GM12864 (cell line): ENCODE data around the gene NGLY1.

Source experiments
- DNase-seq: peaks from one replicate; pipeline ENCODE4 v3.0.0-alpha.2; 2011; ENCODE audit warnings: low read depth
- H3K4me3 ChIP-seq: 2 replicates; pipeline ENCODE4 v1.5.1; 2011; ENCODE audit warnings: mild to moderate bottlenecking, low read depth, low read length, control low read depth
- CTCF ChIP-seq: IDR thresholded peaks from 2 replicates; pipeline ENCODE4 v1.5.1; 2011; ENCODE audit warnings: low read depth, mild to moderate bottlenecking, moderate library complexity, low read length, control low read depth, inconsistent platforms; ENCODE audit errors: missing control alignments

Gene NGLY1

GRCh38 chr3:25784971-25785370 lies 1.7 kb upstream of the NGLY1 start:
- no peak for DNase-seq
- no peak overlapping the region for H3K4me3 ChIP-seq
- TF ChIP-seq CTCF = no peak

- peak overlapping the region; percentile 70 for H3K4me3 ChIP-seq
- DNase-seq = no peak
- TF ChIP-seq CTCF = no peak
Measured at GRCh38 chr3:25783661-25784512, 644 bp upstream of the NGLY1 start.

- peak overlapping the region; percentile 78 for H3K4me3 ChIP-seq
- no peak for DNase-seq
- no peak for TF ChIP-seq CTCF
Measured at GRCh38 chr3:25782636-25782937, 656 bp downstream of the NGLY1 start.

- DNase-seq = peak; percentile 72
- H3K4me3 ChIP-seq = peak overlapping the region; percentile 78
- TF ChIP-seq CTCF = no peak
Measured at GRCh38 chr3:25781758-25782594, 1.3 kb downstream of the NGLY1 start.

GRCh38 chr3:25781145-25781757 lies 2.0 kb downstream of the NGLY1 start:
- H3K4me3 ChIP-seq = peak overlapping the region; percentile 78
- TF ChIP-seq CTCF = no peak
- DNase-seq = no peak

GRCh38 chr3:25780618-25781017 lies 2.6 kb downstream of the NGLY1 start:
- TF ChIP-seq CTCF = no peak
- peak overlapping the region; percentile 78; the same call in 1 of the 2 replicates for H3K4me3 ChIP-seq
- no peak for DNase-seq
